GOT3 (cell line): ENCODE data around the gene PTBP2.
"Not testable (repeated sequence)": the region's sequence is repeated elsewhere in the genome, so short reads cannot be mapped to it uniquely, and the experiment has no call there.

ENCODE experiments used
- DNase-seq: peaks from one replicate; lab custom pipeline; 2025; ENCODE audit warnings: mixed read lengths; lab: John Stamatoyannopoulos, UW

The PTBP2 gene

DNA sequence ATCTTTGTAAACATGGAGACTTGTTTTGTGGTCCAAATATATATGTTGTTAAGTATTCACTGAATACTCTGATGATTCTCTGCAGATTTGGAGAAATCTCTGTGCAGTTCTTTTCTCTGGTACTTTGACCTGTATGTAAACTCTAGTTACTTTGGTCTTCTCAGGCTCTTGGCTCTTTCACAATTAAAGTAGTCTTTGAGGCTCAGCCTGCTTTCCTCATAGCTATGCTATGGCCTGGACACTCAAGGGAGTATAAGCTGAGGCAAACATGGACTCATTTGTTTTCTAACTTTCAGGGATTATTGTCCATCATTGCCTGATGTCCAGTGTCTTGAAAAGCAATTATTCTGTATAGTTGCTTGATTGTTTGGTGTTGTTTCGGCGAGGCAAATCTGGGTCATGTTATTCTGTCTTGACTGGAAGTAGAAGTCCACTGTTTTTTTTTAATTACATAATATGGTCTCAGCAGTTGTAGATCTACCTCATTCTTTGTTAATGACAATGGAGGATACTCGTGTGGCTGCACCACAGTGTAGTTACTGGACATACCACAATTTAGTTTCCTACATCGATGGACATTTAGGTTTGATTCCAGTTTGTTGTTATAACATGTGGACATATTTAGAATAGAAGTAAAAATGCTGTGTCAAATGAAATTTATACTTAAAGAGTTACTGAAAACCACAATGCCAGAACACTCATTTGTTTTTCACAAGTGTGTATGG, 9.2 kb downstream of the PTBP2 start:
- DNase-seq = no peak

DNA sequence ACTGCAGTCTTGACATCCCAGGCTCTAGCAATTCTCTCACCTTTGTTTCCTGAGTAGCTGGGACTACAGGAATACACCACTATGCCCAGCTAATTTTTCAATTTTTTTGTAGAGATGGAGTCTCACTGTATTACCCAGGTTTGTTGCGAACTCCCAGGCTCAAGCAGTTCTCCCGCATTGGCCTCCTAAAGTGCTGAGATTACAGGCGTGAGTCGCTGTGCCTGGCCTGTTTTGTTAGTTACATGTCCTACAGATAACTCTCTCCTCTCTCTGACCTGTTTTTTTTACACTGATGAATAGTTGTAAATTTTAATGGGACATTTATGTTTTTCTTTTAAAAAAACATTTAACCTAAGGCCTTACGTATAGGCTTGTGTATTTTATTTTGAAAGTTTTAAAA, 19.8 kb downstream of the PTBP2 start:
- no peak for DNase-seq

DNA sequence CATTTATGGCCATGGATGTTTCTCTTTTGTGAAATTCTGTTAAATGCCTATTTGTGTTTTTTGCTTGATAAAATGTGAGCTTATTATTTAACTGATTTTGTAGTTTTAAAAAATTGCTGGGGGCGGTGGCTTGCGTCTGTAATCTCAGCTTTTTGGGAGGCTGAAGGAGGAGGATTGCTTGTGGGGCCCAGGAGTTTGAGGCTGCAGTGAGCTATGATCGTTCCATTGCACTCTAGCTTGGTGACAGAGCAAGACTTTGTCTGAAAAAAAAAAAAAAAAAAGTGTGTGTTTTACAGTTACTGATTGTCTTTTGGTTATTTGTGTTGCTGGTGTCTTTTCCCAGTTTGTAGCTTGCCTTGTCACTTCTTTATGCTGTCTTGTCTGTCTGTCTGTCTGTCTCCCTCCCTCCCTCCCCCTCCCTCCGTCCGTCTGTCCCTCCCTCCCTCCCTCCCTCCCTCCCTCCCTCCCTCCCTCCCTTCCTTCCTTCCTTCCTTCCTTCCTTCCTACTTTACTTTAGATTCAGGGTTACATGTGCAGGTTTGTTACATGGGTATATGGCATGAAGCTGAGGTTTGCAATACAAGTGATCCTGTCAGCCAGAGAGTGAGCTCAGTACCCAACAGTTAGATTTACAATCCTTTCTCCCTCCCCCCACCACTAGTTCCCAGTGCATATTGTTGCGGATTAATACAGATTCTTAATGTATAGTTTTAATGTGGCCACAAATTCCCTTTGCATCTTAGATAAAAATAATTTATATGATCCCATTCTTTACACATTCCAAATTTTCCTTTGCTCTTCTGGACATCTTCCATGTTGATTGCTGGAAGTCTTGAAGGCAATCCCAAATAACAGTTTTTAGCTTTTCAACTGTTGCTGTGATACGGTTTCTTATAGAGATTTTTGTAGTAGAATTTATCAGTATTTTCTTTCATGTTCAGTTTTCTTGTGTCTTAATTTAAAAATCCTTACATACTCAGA, 25.1 kb downstream of the PTBP2 start:
- DNase-seq = no peak

DNA sequence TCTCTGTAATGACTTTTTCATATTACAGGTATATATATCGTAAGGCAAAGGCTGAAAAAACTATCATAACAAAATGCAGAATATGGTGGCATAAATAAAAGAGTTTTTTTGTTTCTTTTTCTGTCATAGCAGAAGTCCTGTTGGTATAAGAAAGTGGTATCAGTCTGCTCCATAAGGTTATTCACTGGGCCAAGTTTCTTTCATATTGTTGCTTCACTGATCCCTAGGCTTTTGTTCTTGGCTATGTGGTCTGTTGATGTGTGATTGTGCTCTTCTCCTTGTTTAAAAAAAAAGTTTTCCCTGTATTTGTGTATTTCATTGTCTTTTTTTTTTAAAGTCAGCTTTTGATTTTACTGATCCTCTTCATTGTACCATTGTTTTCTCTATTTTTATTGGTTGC, 26.0 kb downstream of the PTBP2 start:
- DNase-seq = no peak

DNA sequence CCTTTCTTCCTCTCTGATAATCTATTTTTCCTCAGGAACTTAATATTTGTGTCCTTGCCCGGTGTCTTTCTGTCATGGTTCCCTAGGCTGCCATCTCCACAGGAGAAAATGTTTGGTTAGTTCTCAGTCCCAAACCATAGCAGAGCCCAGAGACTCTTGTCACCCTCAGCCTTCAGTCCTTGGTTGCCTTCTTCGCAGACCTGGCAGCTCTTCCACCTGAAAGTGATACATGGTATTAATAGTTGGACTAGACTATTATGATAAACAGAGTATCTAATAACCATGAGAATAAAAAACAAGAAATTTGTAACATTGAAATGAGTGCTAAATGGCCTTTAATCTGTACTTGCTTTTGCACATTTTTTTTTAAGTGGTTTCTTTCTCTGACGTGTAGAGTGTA, 26.5 kb downstream of the PTBP2 start:
- DNase-seq = no peak

DNA sequence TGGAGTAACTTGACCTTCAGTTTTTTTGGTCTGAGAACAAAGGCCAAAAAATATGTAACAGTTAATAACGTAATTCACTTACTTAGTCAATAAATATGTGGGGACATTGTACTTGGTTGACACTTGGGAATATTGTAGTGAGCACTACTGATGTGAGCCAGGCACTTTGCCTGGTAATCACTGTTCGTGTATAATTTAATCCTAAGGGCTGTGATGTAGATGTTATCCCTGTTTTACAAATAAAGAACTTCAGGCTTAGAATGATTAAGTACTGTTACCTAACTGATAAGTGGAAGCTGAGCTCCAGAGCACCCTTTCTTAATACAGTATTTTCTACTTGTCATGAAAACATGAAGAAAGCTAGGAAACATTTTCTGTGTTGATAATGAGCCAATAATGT, 28.0 kb downstream of the PTBP2 start:
- no peak for DNase-seq

DNA sequence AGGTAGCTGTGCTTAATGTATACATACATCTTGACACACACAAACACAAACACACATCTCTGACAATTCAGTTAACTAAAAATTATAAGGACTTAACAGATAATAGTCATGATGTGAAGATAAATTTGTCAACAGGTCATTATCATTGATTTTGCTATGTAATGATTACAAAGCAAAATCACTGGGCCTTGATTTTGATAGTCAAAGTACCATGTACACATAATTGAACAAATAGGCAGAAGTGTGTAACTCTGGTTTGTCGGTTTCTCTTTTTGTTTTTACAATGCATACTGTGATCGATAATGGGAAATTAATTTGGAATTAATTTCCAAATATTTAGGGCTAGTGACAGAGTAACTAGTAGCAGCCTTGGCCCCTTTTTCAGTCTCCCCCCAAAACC, 30.8 kb downstream of the PTBP2 start:
- no peak for DNase-seq

DNA sequence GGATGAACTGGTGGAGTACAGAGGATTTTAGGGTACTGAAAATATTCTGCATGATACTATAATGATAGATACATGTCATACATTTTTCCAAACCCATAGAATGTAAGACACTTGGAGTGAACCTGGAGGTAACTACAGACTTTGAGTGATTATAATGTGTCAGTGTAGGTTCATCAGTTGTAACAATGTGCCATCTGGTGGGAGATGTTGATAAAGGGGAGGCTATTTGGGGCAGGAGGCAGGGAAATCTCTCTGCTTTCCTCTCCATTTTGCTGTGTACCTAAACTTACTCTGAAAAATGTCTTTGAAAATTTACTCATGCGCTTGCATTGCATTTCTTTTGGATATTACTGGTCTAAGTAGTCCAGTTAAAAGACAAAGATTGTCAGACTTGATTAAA, 35.2 kb downstream of the PTBP2 start:
- no peak for DNase-seq

DNA sequence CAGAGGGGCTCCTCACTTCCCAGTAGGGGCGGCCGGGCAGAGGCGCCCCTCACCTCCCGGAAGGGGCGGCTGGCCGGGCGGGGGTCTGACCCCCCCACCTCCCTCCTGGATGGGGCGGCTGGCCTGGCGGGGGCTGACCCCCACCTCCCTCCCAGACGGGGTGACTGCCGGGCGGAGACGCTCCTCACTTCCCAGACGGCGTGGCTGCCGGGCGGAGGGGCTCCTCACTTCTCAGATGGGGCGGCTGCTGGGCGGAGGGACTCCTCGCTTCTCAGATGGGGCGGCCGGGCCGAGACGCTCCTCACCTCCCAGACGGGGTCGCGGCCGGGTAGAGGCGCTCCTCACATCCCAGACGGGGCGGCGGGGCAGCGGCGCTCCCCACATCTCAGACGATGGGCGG, 41.0 kb downstream of the PTBP2 start:
- DNase-seq = not testable (repeated sequence)

DNA sequence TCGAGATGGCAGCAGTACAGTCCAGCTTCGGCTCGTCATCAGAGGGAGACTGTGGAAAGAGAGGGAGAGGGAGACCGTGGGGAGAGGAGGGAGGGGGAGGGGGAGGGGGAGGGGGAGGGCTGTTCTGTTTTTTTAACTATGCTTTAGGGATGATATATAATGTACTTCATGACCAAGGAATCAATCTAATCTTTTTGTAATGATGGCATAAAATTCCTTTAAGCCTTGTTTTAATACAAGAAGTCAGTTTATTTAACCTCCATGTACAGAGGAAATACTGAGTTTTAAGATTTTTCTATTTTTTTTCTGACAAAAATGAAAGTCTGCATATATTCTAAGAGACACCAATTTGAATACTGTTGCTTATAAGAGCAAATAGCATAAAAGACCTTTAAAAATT, 41.9 kb downstream of the PTBP2 start:
- no peak for DNase-seq

DNA sequence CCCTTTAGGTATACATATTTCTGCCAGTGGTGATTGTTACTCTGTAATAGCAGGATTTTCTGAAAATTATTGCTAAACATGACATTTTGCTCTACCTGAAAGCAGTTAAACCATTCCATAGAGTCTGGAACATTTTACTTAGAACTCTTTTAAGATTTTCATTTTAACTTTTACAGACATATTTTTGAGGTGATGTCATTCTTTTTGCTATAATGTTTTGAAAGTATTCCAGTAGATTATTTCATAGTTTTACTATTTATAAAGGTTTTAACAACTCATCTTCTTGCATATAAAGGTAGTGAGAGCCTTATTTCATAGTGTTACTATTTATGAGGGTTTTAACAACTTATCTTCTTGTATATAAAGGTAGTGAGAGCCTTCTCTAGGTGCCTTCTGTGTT, 42.9 kb downstream of the PTBP2 start:
- DNase-seq = no peak

DNA sequence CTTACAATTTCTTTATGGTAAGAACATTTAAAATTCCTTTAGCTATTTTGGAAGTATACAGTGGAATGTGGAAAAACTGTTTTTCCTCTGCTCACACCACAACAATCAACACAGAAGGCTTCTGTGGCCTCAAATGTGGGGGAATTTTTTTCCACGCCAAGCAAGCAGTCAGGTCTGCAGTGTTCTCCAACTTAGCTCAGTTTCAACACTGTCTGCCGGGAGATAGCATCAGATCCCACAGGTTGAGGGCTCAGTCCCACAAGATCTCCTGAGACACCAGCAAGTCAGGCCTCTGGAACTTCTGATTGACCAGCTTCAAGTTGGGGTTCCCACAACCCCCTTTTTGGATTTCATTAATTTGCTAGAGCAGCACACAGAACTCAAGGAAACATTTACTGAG, 50.3 kb downstream of the PTBP2 start:
- DNase-seq = no peak

DNA sequence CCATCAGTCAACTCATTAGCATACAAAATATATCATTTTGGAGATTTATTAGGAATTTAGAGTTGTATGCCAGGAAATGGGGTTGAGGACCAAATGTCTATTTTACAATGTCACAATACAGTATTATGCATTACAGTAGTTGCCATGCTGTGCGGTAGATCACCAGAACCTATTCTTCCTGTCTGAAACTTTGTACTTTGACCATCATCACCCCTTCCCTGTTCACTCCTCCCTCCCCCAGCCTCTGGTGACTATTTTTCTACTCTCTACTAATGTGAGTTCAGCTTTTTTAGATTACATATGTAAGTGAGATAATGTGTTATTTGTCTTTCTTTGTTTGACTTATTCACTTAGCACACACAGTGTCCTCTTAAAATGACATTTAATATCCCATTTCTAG, 50.8 kb downstream of the PTBP2 start:
- no peak for DNase-seq

DNA sequence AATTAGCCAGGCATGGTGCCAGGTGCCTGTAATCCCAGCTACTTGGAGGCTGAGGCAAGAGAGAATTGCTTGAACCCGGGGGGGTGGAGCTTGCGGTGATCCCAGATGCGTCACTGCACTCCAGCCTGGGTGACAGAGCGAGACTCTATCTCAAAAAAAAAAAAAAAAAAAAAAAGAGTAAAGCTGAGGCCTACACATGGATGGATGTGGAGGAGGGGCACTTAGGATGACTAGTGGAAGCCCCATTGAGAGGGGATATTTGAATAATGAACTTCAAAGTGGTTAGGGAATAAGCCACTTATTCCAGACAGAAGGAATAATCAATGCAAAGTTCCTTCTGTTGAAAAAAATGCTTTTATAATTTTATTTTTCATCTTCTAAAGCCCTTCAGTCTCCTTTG, 51.4 kb downstream of the PTBP2 start:
- DNase-seq = no peak

DNA sequence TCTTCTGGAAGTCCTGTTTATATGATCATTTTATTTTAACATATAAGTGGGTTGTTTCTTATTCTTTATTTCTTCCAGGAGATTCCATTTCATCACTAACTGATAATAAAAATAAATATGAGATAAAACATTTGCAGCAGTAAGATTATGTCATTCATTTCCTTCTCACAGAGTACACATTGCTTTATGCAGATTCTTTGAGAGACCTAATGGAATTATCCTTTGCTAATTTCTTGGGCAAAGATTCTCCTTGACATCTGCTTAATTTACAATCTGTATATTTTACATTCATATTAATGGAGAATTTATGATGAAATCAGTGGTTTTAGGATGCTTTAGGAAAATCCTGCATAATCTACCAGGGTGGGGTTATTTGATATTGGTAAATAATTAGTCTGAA, 60.6 kb downstream of the PTBP2 start:
- no peak for DNase-seq

DNA sequence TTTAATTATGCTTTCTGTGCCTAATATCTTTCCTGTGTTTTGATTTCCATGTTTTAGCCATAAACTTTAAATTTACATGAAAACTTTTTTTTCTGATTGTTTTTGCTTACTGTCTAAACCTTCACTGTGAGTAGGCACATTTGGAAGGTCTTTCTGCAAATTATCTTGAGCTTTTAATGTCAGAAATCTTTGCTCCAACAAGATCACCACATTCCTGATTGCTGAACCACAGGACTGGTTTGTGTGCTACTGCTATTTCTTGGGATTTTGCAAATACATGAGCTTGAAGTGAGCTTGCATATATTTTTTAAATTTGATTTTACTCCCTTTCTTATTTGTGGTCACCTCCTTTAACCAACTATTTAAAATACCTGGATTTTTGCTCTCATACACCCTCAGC, 61.3 kb downstream of the PTBP2 start:
- no peak for DNase-seq

DNA sequence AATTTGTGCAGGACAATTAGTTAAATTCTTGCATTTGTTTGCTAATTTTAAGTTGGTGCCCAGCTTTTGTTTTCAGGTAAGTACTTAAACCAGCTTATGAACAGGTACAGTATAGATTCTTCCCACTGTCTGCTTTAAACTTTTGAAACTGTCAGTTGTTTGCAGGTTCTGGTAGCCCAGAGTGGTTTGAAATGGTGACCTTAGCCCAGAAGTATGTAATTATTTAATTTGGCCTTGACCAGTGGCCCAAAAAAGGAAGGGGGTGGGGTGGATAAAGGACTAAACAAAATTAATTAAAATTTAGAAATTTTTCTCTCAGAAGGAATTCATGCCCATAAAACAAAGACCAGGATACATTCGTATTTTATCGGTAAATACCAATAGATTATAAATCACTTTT, 69.0 kb downstream of the PTBP2 start:
- DNase-seq = no peak

DNA sequence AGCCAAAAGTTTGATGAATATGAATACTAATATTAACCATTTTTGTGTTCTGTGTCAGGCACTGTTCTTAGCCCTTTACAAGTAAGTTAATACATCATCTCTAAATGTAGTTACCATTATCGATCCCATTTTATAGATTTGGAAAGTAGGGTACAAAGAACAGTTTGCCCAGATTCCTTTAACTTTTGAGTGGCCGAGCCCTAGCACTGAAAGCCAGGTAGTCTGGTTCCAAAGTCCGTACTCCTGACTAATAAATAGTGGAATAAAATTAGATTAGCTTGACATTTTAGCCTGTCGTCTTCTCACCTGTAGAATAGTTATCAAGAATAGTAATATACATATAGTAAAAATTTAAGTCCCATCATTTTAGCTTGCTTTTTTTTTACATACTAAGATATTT, 70.6 kb downstream of the PTBP2 start:
- DNase-seq = no peak

DNA sequence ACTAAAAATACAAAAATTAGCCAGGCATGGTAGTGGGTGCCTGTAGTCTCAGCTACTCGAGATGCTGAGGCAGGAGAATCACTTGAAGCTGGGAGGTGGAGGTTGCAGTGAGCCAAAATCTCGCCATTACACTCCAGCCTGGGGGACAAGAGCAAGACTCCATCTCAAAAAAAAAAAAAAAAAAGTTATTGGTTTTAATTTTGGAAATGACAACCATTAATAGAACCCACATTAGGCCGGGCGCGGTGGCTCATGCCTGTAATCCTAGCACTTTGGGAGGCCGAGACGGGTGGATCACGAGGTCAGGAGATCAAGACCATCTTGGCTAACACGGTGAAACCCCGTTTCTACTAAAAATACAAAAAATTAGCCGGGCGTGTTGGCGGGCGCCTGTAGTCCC, 80.1 kb downstream of the PTBP2 start:
- not testable (repeated sequence) for DNase-seq

DNA sequence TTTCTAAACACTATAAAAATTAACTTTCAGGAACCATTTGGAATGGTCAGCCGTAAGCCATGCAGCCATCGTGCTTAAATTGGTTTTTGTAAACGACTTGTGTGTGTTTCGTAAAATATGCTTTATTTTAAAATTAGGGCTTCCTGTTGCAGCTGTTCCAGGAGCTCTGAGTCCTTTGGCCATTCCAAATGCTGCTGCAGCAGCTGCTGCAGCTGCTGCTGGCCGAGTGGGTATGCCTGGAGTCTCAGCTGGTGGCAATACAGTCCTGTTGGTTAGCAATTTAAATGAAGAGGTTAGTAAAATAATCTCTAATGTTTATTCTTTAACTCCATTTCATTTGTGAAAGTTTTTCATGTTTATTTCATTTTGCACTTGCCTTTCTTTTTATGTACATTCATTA, 83.1 kb downstream of the PTBP2 start:
- DNase-seq = no peak

DNA sequence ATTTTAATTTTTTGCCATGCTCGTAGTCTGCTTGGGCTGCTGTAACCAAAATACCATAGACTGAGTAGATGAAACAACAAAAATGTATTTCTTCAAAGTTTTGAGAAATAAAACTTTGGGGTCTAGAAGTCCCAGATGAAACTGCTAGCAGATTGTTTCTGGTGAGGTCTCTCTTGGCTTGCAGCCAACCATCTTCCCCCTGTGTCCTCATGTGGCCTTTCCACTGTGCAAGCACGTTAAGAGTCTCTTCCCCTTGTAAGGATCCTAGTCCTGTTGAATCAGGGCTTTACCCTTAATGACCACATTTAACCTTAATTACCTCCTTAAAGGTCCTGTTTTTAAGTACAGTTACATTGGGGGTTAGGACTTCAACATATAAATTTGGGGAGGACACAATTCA, 86.6 kb downstream of the PTBP2 start:
- no peak for DNase-seq

DNA sequence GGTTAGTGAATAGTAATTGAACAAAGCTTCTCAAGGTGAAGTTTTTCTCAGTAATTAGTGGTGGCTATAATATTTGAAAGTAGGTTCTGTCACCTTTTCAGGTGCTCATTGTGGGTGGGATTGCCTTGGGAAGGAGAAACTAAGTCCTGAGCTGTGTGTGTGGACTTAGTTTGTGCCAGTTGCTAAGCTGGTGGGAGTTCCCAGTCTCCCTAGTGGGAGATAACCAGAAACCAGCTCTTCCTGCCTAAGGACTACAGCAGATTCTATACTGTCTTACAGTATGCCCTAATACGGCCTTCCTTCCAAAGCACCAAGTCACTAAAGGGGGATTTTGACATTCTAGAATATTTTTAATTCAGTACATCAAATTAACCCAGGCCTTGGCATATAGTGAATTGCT, 94.3 kb downstream of the PTBP2 start:
- DNase-seq = no peak

DNA sequence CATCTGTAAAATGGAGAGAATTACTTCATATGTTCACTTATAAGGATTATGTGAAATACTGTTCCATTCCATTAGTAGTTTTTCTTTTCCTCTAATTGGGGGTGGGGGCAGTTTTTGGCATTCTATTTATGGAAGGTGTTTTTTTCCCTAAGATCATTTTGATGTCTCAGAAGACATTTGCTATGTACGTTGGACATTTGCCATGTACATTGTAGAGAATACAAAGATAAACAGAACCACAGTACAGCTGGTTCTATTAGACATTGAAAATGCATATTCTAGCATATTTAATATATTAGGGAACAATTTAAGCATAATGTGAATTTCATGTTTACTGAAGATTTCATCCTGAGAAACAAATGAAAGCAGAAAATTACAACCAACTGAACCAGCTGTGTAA, 98.5 kb downstream of the PTBP2 start:
- DNase-seq = no peak
